Karpas-422 (cell line): ENCODE results near the gene RABGAP1L. TPM values are rescaled to one million over a fixed set of nuclear protein-coding genes. Genes with fewer than 3 reads are reported as not detected.
"Not testable (repeated sequence)": the region's sequence is repeated elsewhere in the genome, so short reads cannot be mapped to it uniquely, and the experiment has no call there.

Experiments
- DNase-seq: peaks from one replicate; pipeline ENCODE4 v3.0.0-alpha.2; 2015
- H2AFZ ChIP-seq: fragments of 200-600 bp; sonication (generic); 2 replicates; pipeline ENCODE4 v1.6.1; 2014; ENCODE audit warnings: antibody characterized with exemption, low read length, mixed read lengths
- H3K27ac ChIP-seq: fragments of 200-600 bp; sonication (generic); 2 replicates; pipeline ENCODE4 v1.5.1; 2014; ENCODE audit warnings: mild to moderate bottlenecking, low read length, moderate library complexity
- H3K27me3 ChIP-seq: fragments of 200-600 bp; sonication (generic); 2 replicates; pipeline ENCODE4 v1.6.1; 2014; ENCODE audit warnings: low read length, mixed read lengths
- H3K36me3 ChIP-seq: fragments of 200-600 bp; sonication (generic); 2 replicates; pipeline ENCODE4 v1.6.1; 2014; ENCODE audit warnings: low read length, mixed read lengths; ENCODE audit not compliant: insufficient read depth
- H3K4me1 ChIP-seq: fragments of 200-600 bp; sonication (generic); 2 replicates; pipeline ENCODE4 v1.6.1; 2014; ENCODE audit warnings: mild to moderate bottlenecking, low read length, mixed read lengths
- H3K4me2 ChIP-seq: fragments of 200-600 bp; sonication (generic); 2 replicates; pipeline ENCODE4 v1.6.1; 2014; ENCODE audit warnings: low read length, low read depth, mild to moderate bottlenecking; ENCODE audit not compliant: poor library complexity, severe bottlenecking
- H3K4me3 ChIP-seq: fragments of 200-600 bp; sonication (generic); 2 replicates; pipeline ENCODE4 v1.5.1; 2014; ENCODE audit warnings: mild to moderate bottlenecking, antibody characterized with exemption, low read length, mixed read lengths
- H3K79me2 ChIP-seq: fragments of 200-600 bp; sonication (generic); 2 replicates; pipeline ENCODE4 v1.6.1; 2014; ENCODE audit warnings: mild to moderate bottlenecking, low read length, mixed read lengths
- H3K9ac ChIP-seq: fragments of 200-600 bp; sonication (generic); 2 replicates; pipeline ENCODE4 v1.6.0; 2014; ENCODE audit warnings: low read length
- H3K9me2 ChIP-seq: fragments of 200-600 bp; sonication (generic), shearing (Covaris generic); replicated peaks from 2 replicates; pipeline ENCODE4 v1.6.0; 2014; ENCODE audit warnings: mild to moderate bottlenecking, low read length, moderate library complexity; ENCODE audit not compliant: insufficient read depth
- H3K9me3 ChIP-seq: fragments of 300-700, 200-600 bp; sonication (generic); 2 replicates; pipeline ENCODE4 v1.6.1; 2014; ENCODE audit warnings: low read length, mixed read lengths
- H4K20me1 ChIP-seq: fragments of 200-600 bp; sonication (generic); 2 replicates; pipeline ENCODE4 v1.6.1; 2014; ENCODE audit warnings: mild to moderate bottlenecking, antibody characterized with exemption, low read length, low read depth; ENCODE audit not compliant: insufficient read depth
- total RNA-seq: library from RNA; depleted of rRNA; stranded (reverse); fragments of >200 nt; shearing (Covaris generic); gene quantifications from 2 replicates; pipeline ENCODE4 v1.2.3, GENCODE V29; 2014; ENCODE audit warnings: low replicate concordance

RABGAP1L gene
- total RNA-seq, 1 experiment from 2014 or later: 28.9 TPM

GRCh38 chr1:174895610-174896009 is 736.3 kb downstream of the RABGAP1L start:
- not testable (repeated sequence) for DNase-seq

GRCh38 chr1:174898102-174898797 is 738.9 kb downstream of the RABGAP1L start:
- H3K27me3 ChIP-seq: no peaks in the 10 kb centered on the region
- H3K27ac ChIP-seq: no peak overlapping the region
- H3K4me2 ChIP-seq: no peak overlapping the region
- no peak overlapping the region for H2AFZ ChIP-seq
- H3K4me3 ChIP-seq: no peak overlapping the region
- H4K20me1 ChIP-seq: no peaks in the 10 kb centered on the region
- no peak for DNase-seq
- no peaks in the 10 kb centered on the region for H3K36me3 ChIP-seq
- H3K9me2 ChIP-seq: no peaks in the 10 kb centered on the region
- H3K9ac ChIP-seq: no peak overlapping the region
- no peaks in the 10 kb centered on the region for H3K79me2 ChIP-seq
- peaks cover 4% of the 10 kb centered on the region for H3K9me3 ChIP-seq
- no peaks in the 10 kb centered on the region for H3K4me1 ChIP-seq

More at GRCh38 chr1:174895610-174896009, 736.3 kb downstream of the RABGAP1L start:
- not testable (repeated sequence) for H3K9me2 ChIP-seq, H3K9ac ChIP-seq, H2AFZ ChIP-seq, H3K4me2 ChIP-seq, H3K79me2 ChIP-seq, H3K4me1 ChIP-seq, H3K27ac ChIP-seq, H3K27me3 ChIP-seq, H3K4me3 ChIP-seq, H3K9me3 ChIP-seq, H4K20me1 ChIP-seq, H3K36me3 ChIP-seq

- Histone ChIP-seq H3K9ac (no peak overlapping the region), H3K4me1 (no peaks in the 10 kb centered on the region), H3K4me3 (no peak overlapping the region), H3K4me2 (no peak overlapping the region), H3K36me3 (no peaks in the 10 kb centered on the region), H3K9me3 (peaks cover 4% of the 10 kb centered on the region), H3K27me3 (no peaks in the 10 kb centered on the region), H4K20me1 (no peaks in the 10 kb centered on the region), H2AFZ (no peak overlapping the region), H3K27ac (no peak overlapping the region), H3K79me2 (no peaks in the 10 kb centered on the region), H3K9me2 (no peaks in the 10 kb centered on the region)
- DNase-seq: no peak
These were observed 741.0 kb downstream of the RABGAP1L start for GRCh38 chr1:174900317-174900716.

GRCh38 chr1:174902531-174903099 is 743.3 kb downstream of the RABGAP1L start:
- H3K4me2 ChIP-seq: no peak overlapping the region
- H3K9me3 ChIP-seq: peaks cover 4% of the 10 kb centered on the region
- DNase-seq: no peak
- H3K36me3 ChIP-seq: no peaks in the 10 kb centered on the region
- no peaks in the 10 kb centered on the region for H3K79me2 ChIP-seq
- H2AFZ ChIP-seq: no peak overlapping the region
- H3K9me2 ChIP-seq: no peaks in the 10 kb centered on the region
- H3K9ac ChIP-seq: no peak overlapping the region
- H3K27ac ChIP-seq: no peak overlapping the region
- H3K4me1 ChIP-seq: no peaks in the 10 kb centered on the region
- no peak overlapping the region for H3K4me3 ChIP-seq
- no peaks in the 10 kb centered on the region for H3K27me3 ChIP-seq
- H4K20me1 ChIP-seq: no peaks in the 10 kb centered on the region

GRCh38 chr1:174911606-174912005 is 752.3 kb downstream of the RABGAP1L start:
- H3K9me3 ChIP-seq: no peaks in the 10 kb centered on the region
- no peaks in the 10 kb centered on the region for H3K9me2 ChIP-seq
- H3K27me3 ChIP-seq: no peaks in the 10 kb centered on the region
- H4K20me1 ChIP-seq: no peaks in the 10 kb centered on the region
- DNase-seq: no peak
- H3K4me2 ChIP-seq: no peak overlapping the region
- H3K36me3 ChIP-seq: no peaks in the 10 kb centered on the region
- H3K4me3 ChIP-seq: no peak overlapping the region
- H3K27ac ChIP-seq: no peak overlapping the region
- H3K79me2 ChIP-seq: no peaks in the 10 kb centered on the region
- no peak overlapping the region for H2AFZ ChIP-seq
- no peaks in the 10 kb centered on the region for H3K4me1 ChIP-seq
- H3K9ac ChIP-seq: no peak overlapping the region

GRCh38 chr1:174912264-174912663 is 752.9 kb downstream of the RABGAP1L start:
- Histone ChIP-seq H3K27ac (no peak overlapping the region), H3K4me2 (no peak overlapping the region), H3K9me3 (no peaks in the 10 kb centered on the region), H3K4me3 (no peak overlapping the region), H3K9me2 (no peaks in the 10 kb centered on the region), H3K27me3 (no peaks in the 10 kb centered on the region), H3K79me2 (no peaks in the 10 kb centered on the region), H3K9ac (no peak overlapping the region), H2AFZ (no peak overlapping the region), H3K4me1 (peaks cover 5% of the 10 kb centered on the region), H3K36me3 (no peaks in the 10 kb centered on the region), H4K20me1 (no peaks in the 10 kb centered on the region)
- no peak for DNase-seq

- no peaks in the 10 kb centered on the region for H3K9me2 ChIP-seq
- H3K9ac ChIP-seq: no peak overlapping the region
- no peaks in the 10 kb centered on the region for H4K20me1 ChIP-seq
- no peaks in the 10 kb centered on the region for H3K27me3 ChIP-seq
- H3K27ac ChIP-seq: no peak overlapping the region
- no peak overlapping the region for H3K4me2 ChIP-seq
- no peaks in the 10 kb centered on the region for H3K9me3 ChIP-seq
- H3K4me3 ChIP-seq: no peak overlapping the region
- H3K4me1 ChIP-seq: peaks cover 5% of the 10 kb centered on the region
- no peak overlapping the region for H2AFZ ChIP-seq
- DNase-seq: no peak
- H3K79me2 ChIP-seq: no peaks in the 10 kb centered on the region
- no peaks in the 10 kb centered on the region for H3K36me3 ChIP-seq
These were observed 754.0 kb downstream of the RABGAP1L start for GRCh38 chr1:174913225-174913903.

- Histone ChIP-seq H3K27ac (no peak overlapping the region), H2AFZ (no peak overlapping the region), H4K20me1 (no peaks in the 10 kb centered on the region), H3K9me2 (no peaks in the 10 kb centered on the region), H3K9ac (no peak overlapping the region), H3K4me3 (no peak overlapping the region), H3K9me3 (no peaks in the 10 kb centered on the region), H3K79me2 (no peaks in the 10 kb centered on the region), H3K36me3 (no peaks in the 10 kb centered on the region), H3K4me2 (no peak overlapping the region), H3K4me1 (peaks cover 5% of the 10 kb centered on the region), H3K27me3 (no peaks in the 10 kb centered on the region)
- DNase-seq: no peak
These were observed 755.7 kb downstream of the RABGAP1L start for GRCh38 chr1:174914991-174915390.
